Activated naive CD4-positive, alpha-beta T cell treated with anti-CD3 and anti-CD28 coated beads, Interleukin-2, amount 50 U/mL, for 72 hours (primary cell): Measurements from ENCODE around the gene BICD2. TPM values are rescaled to one million over a fixed set of nuclear protein-coding genes. Genes with fewer than 3 reads are reported as not detected.

ENCODE experiments used
- ATAC-seq, 2 donors: fragments of 150-1000 bp; cut with Tn5 transposase; 2 replicates each; pipeline ENCODE4 v1.10.0; 2021; ENCODE audit warnings: mild to moderate bottlenecking in 2 of 2, moderate library complexity in 2 of 2
- DNase-seq, 2 donors: peaks; one replicate each; pipeline ENCODE4 v3.0.0; 2021 to 2022; ENCODE audit warnings: low spot score in 2 of 2
- H3K27ac Mint-ChIP-seq, 2 donors: one replicate each; pipeline ENCODE4 v1.8.0; 2022; ENCODE audit warnings: mild to moderate bottlenecking in 2 of 2, mixed read lengths in 2 of 2
- H3K36me3 Mint-ChIP-seq, 2 donors: one replicate each; pipeline ENCODE4 v1.8.0; 2022; ENCODE audit warnings: mixed read lengths in 2 of 2
- H3K9me3 Mint-ChIP-seq, 2 donors: one replicate each; pipeline ENCODE4 v1.8.0; 2022; ENCODE audit warnings: mixed read lengths in 2 of 2
- total RNA-seq, 2 donors: library from RNA; stranded (reverse); gene quantifications; one replicate each; pipeline ENCODE4 v1.2.3, GENCODE V29; 2022

Gene BICD2
- total RNA-seq, 2 donors from 2014 or later = 15.0 to 15.3 TPM

DNA sequence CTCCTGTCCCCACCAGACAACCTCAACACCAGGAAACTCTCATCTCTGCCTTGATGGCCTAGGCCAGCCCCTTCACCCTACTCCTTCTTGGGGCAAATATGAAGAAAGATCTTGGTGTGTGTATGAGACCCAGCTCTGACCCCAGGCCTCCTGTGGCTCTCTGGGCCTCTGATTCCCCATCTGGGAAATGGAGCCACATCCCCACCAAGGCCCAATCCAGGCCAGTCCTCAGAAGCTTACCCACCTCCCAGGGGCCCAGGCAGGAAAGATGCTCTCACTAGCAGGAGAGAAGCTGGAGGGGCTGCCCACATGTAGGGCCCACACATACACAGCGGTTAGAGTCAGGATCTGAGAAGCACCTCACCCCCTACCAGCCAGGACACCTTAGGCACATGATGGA is 38.9 kb downstream of the BICD2 start:
- DNase-seq (no peak), ATAC-seq (no peak)
- Mint-ChIP-seq H3K9me3 (no peaks in the 10 kb centered on the region), H3K27ac (peak overlapping the region; percentile 6 to 66), H3K36me3 (peaks cover 0 to under 1% of the 10 kb centered on the region in 2 donors)

DNA sequence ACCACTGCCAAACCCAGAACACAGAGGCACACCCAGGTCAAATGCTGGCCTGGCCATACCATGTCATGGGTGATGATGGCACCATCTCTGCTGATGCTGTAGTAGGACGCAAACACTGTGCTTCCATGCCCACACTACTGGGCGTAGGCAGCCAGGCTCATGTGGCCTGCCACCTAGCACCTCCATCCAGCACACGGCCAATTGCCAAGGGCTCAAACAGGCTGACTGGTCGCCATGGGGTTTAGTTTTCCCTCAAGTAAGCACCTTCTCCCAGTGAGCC is 39.4 kb downstream of the BICD2 start:
- peak in 1 of 2 donors; percentile 34 for DNase-seq
- Mint-ChIP-seq H3K27ac (peak overlapping the region in 1 of 2 donors; percentile 66), H3K9me3 (no peaks in the 10 kb centered on the region), H3K36me3 (peaks cover 0 to 5% of the 10 kb centered on the region in 2 donors)
- no peak for ATAC-seq

DNA sequence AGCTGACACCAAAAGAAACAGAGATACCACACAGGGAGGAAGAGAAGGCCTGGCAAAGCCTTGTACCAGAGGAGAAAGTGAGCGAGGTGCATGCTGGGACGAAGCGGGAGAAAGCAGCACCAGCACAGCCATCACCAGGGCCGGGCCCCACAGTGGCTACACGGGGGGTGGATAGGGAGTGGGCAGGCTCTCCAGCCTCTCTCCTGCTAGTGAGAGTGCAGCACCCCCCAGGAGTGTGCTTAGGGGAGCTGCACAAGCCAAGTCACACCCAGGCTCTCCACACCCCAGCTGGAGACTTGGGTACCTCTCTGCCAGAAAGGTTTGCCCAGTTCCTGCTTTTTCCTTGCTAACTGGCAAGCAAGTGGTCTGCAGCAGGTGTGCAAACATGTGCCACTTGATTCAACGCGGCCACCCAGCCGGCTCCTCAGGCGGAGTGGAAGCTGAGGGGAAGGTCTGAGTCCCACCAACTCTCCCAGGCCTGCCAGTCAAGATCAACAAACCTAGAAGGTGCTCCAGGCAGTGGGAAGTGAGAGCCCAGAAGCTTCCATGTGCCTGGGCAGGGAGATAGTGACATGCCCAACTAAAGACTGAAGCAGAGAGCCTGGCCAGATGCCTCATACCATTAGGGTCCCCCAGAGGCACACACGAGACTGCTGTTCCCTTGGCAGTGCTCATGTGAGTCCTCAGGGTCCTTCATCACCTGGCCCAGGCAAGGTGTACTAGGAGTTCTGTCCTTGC is 39.9 kb downstream of the BICD2 start:
- DNase-seq (peak in 1 of 2 donors; percentile 47), ATAC-seq (no peak)
- peak overlapping the region; percentile 2 to 94 for H3K27ac Mint-ChIP-seq
- H3K36me3 Mint-ChIP-seq = peaks cover 0 to 10% of the 10 kb centered on the region in 2 donors
- no peaks in the 10 kb centered on the region for H3K9me3 Mint-ChIP-seq

DNA sequence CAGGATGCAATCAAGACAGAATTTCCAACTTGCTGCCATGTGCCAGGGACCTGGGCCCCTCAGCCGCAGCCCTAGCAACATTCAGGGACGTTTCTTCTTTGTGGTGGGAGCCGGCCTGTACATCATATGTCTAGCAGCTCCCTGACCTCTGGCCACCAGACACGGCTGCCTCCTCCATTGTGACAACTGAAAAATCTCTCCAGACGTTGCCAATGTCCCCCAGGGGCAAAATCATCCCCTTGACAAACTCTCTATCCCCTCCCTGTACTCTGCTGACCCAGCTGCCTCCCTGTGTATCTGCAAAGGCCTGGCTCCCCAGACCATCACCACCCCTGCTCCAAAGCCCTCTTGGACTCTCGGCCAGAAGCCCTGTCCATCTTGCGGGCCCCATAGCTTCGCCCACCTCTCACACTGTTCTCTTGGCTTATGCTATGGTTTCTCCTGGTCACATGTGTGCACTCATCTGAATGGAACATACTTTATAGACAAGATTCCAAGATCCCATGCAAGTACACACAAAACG is 40.8 kb downstream of the BICD2 start:
- H3K9me3 Mint-ChIP-seq = no peaks in the 10 kb centered on the region
- DNase-seq = peak in 1 of 2 donors; percentile 3
- no peak for ATAC-seq
- peak overlapping the region; percentile 2 to 94 for H3K27ac Mint-ChIP-seq
- H3K36me3 Mint-ChIP-seq = peaks cover 0 to 18% of the 10 kb centered on the region in 2 donors

DNA sequence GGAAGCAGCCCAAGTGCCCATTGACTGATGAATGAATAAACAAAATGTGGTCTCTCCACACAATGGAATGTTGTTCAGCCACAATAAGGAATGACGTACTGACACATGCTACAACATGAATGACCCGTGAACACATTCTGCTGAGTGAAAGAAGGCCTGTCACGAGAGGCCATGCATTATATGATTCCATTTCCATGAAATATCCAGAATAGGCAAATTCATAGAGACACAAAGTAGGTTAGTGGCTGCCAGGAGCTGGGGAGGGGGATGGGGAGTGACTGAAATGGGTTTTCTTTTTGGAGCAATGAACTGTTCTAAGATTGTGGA is 41.4 kb downstream of the BICD2 start:
- ATAC-seq (no peak), DNase-seq (peak in 1 of 2 donors; percentile 35)
- Mint-ChIP-seq H3K9me3 (no peaks in the 10 kb centered on the region), H3K36me3 (peaks cover 0 to 18% of the 10 kb centered on the region in 2 donors), H3K27ac (peak overlapping the region in 1 of 2 donors; percentile 2)

DNA sequence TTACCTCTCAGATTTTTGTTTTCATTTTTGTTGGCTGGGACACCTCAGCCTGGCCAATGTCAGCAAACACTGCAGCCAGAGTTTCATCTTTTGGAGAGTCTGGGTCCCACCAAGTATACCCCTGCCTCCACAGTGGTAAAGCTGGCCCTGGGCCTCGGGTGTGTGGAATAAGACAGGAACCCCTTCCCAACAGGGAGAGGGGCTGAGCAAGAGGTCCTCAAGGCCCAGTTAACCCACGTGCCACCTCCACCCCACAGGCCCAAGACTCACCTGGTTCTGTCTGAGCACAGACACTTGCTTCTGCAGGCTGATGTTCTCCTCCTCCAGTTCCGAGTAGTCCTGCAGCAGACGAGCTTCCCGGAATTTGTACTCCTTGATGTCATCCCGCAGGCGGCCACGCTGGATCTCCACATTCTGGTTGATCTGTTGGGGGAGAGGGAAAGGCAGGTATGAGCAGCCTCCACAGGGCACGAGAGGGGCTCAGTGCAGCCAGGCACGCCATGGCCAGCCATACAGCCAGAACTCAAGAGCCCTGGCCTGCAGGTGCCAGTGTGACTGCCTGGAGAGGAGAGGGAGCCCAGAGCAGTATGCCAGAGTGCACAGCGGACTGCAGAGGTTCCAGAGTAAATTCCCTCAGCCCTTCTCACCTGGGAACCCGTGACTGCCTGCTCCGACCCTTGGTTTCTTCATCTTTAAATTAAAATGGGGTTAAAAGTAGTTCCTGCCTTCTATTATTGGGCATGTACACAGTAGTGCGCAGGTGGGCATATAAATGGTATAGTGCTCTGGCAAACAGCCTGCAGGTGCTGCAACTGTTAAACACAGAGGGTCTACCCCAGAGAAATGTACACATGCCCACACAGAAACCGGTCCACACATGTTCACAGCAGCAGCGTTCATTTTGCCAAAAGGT is 42.0 kb downstream of the BICD2 start:
- ATAC-seq = no peak
- no peak for DNase-seq
- Mint-ChIP-seq H3K27ac (peak overlapping the region in 1 of 2 donors; percentile 14), H3K36me3 (peaks cover 0 to 18% of the 10 kb centered on the region in 2 donors), H3K9me3 (no peaks in the 10 kb centered on the region)

DNA sequence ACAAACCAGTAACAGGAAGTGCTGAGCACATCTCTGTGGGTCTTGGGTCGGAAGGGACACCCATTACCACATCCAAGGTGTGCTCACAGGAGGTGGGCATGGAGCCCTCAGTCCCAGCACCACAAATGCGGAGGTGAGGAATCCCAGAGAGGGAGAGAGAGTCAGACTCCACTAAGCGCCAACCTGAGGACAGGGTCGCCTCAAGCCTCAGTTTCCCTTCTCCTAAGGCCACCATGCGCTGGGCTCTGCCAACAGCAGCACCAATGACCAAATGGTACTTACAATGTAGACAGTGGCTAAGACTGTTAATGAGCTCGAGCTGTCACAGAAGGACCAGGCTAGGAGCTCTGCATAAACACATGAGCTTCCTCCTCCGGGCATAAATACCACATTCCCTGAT is 43.1 kb downstream of the BICD2 start:
- ATAC-seq (no peak), DNase-seq (no peak)
- H3K9me3 Mint-ChIP-seq = no peaks in the 10 kb centered on the region
- H3K36me3 Mint-ChIP-seq = peaks cover 0 to 18% of the 10 kb centered on the region in 2 donors
- no peak overlapping the region for H3K27ac Mint-ChIP-seq

DNA sequence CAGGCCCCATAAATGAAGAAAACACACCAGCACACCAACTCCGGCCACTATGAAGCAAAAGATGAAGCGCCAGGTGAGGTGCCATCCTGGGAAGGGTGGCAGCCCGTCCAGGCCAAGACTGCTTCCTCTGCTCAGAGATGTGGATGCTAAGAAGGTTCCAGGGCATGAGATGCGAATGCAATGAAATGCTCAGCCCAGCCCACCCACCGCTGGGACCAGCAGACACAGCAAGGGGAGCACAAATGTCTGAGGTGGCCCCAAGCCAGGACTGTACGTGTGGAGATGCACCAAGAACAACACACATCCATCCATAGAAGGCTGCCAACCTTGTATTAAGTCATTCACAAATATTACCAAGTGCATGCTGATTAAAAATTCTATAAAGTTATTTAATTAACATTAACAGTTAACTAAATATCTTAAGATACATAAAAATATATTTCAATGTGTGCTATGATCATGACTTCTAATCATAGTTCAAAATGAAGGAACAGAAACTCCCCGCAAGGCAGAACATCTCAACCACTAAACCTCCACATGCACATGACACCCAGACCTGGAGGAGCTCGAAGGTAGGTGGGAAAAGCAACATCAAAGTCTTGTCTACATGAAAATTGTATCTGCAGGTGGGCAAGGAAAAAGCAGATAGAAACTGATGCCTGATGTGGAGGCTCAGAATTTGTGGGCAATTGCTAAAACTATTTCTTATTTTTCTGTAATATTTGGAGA is 43.7 kb downstream of the BICD2 start:
- H3K9me3 Mint-ChIP-seq = no peaks in the 10 kb centered on the region
- DNase-seq (no peak), ATAC-seq (no peak)
- H3K36me3 Mint-ChIP-seq = peaks cover 0 to 18% of the 10 kb centered on the region in 2 donors
- H3K27ac Mint-ChIP-seq = no peak overlapping the region

DNA sequence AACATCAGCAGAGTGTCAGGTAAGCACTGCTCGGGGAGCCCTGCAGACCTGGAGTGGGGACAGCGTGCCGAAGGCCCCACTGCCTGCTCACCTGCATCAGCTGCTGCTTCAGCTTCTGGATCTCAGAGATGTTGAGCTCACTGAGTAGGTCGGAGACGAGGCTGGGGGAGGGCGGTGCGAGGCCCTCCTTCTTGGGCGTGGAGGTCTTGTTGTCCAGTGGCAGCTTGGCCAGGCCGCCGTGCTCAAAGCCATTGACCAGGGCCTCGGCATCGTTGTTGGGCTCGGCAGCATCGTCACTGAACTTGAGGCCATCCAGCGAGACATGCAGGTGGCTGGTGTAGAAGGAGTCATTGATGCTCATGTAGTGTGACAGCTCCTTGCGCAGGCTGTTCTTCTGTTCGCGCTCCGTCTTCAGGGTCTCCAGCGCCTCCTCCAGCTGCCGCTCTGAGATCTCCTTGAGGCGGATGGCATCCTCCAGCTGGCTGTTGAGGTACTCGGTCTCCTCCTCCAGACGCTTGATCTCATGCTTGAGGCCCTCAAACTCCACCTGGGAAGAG is 44.3 kb downstream of the BICD2 start:
- H3K36me3 Mint-ChIP-seq = peaks cover 0 to 18% of the 10 kb centered on the region in 2 donors
- H3K9me3 Mint-ChIP-seq = no peaks in the 10 kb centered on the region
- H3K27ac Mint-ChIP-seq = no peak overlapping the region
- DNase-seq = no peak
- no peak for ATAC-seq

DNA sequence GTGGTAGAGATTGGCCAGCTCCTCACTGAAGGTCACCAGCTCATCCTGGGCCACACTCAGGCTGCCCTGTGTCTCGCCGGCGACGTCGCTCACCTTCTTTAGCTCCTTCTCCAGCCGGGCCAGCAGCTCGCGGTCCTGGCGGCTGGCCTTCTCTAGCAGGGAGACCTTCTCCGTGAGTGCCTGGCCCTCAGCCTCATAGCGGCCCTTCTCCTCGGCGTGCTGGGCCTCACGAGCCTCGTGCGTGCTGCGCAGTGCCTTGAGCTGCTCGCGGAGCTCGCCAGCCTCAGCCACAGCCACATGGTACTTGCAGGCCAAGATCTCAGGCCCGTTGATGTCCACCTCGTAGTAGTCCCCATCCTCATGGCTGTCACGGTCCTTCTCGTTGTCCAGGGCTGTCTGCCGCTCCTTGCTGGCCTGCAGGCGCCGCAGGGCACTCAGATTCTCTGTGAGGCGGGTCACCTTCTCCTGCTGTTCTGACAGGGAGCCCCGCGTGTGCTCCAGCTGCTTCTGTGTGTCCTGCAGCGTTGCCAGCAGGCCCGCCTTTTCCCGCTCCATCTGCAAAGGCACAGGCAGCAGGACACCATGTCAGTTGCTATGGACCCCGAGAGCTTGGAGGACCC is 45.5 kb downstream of the BICD2 start:
- Mint-ChIP-seq H3K36me3 (peaks cover 0 to 18% of the 10 kb centered on the region in 2 donors), H3K9me3 (no peaks in the 10 kb centered on the region), H3K27ac (no peak overlapping the region)
- ATAC-seq (no peak), DNase-seq (no peak)

DNA sequence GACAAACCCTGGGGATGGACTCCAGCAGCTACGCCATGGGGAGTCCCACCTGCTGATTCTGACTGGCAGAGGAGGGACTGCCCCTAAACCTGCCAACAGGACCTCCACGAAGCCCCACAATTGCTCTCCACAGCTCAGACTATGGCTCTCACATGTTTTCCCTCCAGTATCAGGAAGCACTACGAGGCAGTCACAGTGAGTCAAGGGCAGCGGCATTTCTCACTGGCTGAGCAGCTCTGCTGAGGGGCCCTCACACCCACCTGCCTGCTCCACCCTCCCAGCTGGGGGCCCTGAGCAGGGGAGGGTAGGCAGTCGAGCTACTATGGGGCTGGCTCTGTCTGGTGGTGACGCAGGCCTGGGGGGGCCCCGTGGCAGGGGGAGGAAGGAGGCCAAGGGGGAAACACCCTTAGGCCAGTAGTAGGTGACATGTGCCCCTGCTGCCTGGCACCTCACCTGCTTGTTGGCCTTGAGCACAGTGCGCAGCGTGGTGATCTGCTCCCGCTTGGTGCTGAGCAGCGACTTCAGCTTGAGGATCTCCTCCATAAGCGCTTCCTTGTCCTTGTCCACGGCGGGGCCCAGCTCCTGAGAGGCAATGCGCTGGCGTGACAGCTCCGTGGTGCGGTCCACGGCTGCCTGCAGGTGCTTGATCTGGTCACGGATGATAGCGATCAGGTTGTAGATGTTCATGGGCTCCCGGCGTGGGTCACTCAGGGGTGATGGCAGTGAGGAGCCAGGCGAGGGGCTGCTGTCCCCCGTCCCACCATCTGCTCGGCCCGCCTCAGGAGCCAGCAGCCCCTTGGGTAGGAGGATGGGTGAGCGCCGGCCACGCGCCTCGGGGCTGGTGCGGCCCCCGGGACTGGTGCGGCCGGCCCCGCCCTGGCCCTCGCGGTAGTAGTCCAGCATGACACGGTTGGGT is 46.3 kb downstream of the BICD2 start:
- ATAC-seq (no peak), DNase-seq (no peak)
- Mint-ChIP-seq H3K36me3 (peaks cover 5 to 18% of the 10 kb centered on the region in 2 donors), H3K27ac (peak overlapping the region in 1 of 2 donors; percentile 22), H3K9me3 (no peaks in the 10 kb centered on the region)

DNA sequence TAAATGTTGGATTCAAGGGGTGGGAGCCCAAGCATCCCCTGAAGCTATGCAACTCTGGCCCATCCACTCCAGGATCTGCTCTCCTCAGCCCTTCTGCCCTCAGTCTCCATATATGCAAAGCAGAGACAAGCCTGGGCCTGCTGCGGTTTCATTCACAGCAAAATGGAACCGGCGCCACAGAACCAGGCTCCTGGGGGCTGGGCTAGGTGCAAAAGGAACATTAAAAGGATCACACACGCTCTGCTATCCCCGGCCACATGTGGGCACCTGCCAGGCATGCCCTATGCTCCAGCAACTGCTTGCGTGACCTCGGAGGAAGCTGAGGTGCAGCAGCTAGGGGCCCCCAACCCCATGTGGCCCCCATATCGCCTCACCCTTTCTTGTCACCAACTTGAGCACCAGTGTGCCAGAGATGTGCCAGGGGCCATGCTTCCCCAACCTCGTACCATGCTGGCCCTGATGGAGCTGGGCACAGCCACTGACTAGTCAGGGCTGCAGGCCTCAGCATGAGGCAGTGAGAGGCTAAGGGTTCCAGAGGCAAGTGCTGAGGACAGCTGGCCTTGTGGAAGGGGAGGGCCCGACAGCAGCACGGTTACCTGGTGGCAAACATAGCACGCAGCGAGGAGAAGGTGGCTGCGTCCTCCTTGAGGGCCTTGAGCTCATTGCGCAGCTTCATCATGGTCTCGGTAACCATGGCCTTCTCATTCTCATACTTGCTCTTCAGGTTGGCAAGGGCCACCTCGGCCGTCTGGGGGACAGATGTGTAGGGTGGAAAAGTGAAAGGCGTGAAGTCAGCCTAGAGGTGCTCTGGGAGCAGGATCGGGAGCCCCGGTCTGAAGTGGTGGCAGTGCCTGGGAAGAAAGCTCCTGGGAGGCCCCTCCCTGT is 47.2 kb downstream of the BICD2 start:
- peak overlapping the region in 1 of 2 donors; percentile 22 for H3K27ac Mint-ChIP-seq
- H3K36me3 Mint-ChIP-seq = peaks cover 12 to 22% of the 10 kb centered on the region in 2 donors
- no peak for ATAC-seq

DNA sequence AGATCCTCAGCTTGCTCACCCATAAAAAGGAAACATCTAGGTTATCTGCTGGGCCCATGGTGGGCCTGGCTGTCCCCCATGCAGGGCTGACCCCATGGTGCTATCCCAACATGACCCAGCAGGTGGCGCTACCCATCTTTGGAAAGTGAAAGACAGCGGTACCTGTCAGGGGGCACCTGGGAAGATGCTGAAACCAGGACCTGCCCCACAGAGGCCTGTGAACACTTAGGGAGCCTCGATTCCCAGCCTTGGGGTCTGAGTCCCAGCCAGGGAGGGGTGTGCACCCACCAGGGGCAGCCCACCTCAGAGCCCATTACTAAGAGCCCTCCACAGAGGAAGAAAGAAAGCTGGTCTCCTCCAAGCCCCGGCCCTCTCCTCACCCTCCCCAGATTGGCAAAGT is 48.1 kb downstream of the BICD2 start:
- Mint-ChIP-seq H3K9me3 (no peaks in the 10 kb centered on the region), H3K36me3 (peaks cover 15 to 22% of the 10 kb centered on the region in 2 donors), H3K27ac (no peak overlapping the region)
- ATAC-seq (peak; percentile 76 to 77), DNase-seq (peak; percentile 70 to 97)

More for the DNA sequence above, 47.2 kb downstream of the BICD2 start:
- H3K9me3 Mint-ChIP-seq = no peaks in the 10 kb centered on the region
- DNase-seq = no peak

DNA sequence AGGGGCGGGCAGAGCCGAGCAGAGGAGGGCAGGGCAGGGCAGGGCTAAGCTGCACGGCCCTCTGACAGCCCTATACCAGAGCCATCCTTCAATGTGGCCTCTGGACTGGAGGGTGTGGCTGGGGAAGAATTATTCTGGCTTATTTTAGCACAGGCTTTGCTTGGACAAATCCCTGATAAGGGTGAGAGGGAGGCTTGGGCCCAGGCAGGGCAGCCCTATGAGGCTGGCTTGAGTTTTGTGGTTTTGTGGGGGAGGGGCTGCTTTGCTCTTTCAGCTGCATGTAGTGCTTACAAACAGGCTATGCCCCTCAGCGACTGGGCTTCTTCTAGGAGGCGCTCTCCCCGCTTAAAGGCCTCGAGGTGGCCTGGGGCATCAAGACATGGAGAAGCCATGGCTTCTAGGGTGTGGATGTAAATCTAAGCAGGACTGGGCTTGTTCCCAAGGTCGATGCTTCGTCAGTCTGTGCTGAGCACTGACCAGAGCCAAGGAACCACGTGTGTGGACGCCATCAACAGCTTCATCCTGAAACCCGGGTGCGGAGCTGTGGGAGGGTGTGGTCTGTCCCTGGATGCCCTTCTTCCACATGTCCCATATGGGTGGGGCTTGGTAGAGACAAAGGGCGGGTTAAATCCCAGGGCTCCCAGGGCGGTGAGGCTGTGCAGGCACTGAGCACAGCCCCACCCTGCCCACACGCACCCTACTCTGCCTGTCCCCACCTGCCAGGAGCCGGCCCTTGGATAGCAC is 49.0 kb downstream of the BICD2 start:
- H3K36me3 Mint-ChIP-seq = peaks cover 15 to 24% of the 10 kb centered on the region in 2 donors
- no peaks in the 10 kb centered on the region for H3K9me3 Mint-ChIP-seq

More for the DNA sequence above, 49.0 kb downstream of the BICD2 start:
- no peak for ATAC-seq
- DNase-seq = no peak
- no peak overlapping the region for H3K27ac Mint-ChIP-seq
